ENCODE results near the gene CFAP20DC.
"Not testable (repeated sequence)": the region's sequence is repeated elsewhere in the genome, so short reads cannot be mapped to it uniquely, and the experiment has no call there.

The CFAP20DC gene

GRCh38 chr3:58986654-58987053, 63.2 kb downstream of the CFAP20DC start:
- no peak overlapping the region for H3K4me3 ChIP-seq (ENCODE audit: low read depth, low read length)
- TF ChIP-seq CTCF (IDR thresholded peaks at IDR 0.05; ENCODE audit: low read depth, low read length) (no peak), POLR2A (IDR thresholded peaks at IDR 0.05; ENCODE audit: extremely low read depth, insufficient read length) (no peak), MAX (IDR thresholded peaks at IDR 0.05; ENCODE audit: low read depth, low read length) (no peak), MYC (IDR thresholded peaks at IDR 0.05; ENCODE audit: low read depth, low read length) (no peak)
- no peak for DNase-seq (ENCODE audit: low read depth)

- H3K4me3 ChIP-seq (ENCODE audit: low read depth, low read length) = no peak overlapping the region
- TF ChIP-seq CTCF (IDR thresholded peaks at IDR 0.05; ENCODE audit: low read depth, low read length) = no peak
- no peak for DNase-seq (ENCODE audit: low read depth)
These were observed 70.0 kb downstream of the CFAP20DC start for GRCh38 chr3:58979840-58980239.

GRCh38 chr3:58973796-58974195, 76.0 kb downstream of the CFAP20DC start:
- TF ChIP-seq MAX (IDR thresholded peaks at IDR 0.05; ENCODE audit: low read depth, low read length) (no peak), CTCF (IDR thresholded peaks at IDR 0.05; ENCODE audit: low read depth, low read length) (no peak), POLR2A (IDR thresholded peaks at IDR 0.05; ENCODE audit: extremely low read depth, insufficient read length) (no peak), MYC (IDR thresholded peaks at IDR 0.05; ENCODE audit: low read depth, low read length) (no peak)
- H3K4me3 ChIP-seq (ENCODE audit: low read depth, low read length) = no peak overlapping the region
- DNase-seq (ENCODE audit: low read depth) = no peak

GRCh38 chr3:58967866-58968265, 82.0 kb downstream of the CFAP20DC start:
- not testable (repeated sequence) for H3K4me3 ChIP-seq (ENCODE audit: low read depth, low read length); DNase-seq (ENCODE audit: low read depth)

GRCh38 chr3:58965865-58966264, 84.0 kb downstream of the CFAP20DC start:
- TF ChIP-seq MYC (IDR thresholded peaks at IDR 0.05; ENCODE audit: low read depth, low read length) (no peak), POLR2A (IDR thresholded peaks at IDR 0.05; ENCODE audit: extremely low read depth, insufficient read length) (no peak), MAX (IDR thresholded peaks at IDR 0.05; ENCODE audit: low read depth, low read length) (no peak), CTCF (IDR thresholded peaks at IDR 0.05; ENCODE audit: low read depth, low read length) (no peak)

GRCh38 chr3:58963928-58964503, 85.8 kb downstream of the CFAP20DC start:
- DNase-seq (ENCODE audit: low read depth) = no peak
- TF ChIP-seq MYC (IDR thresholded peaks at IDR 0.05; ENCODE audit: low read depth, low read length) (no peak), MAX (IDR thresholded peaks at IDR 0.05; ENCODE audit: low read depth, low read length) (no peak), POLR2A (IDR thresholded peaks at IDR 0.05; ENCODE audit: extremely low read depth, insufficient read length) (no peak), CTCF (IDR thresholded peaks at IDR 0.05; ENCODE audit: low read depth, low read length) (no peak)
- H3K4me3 ChIP-seq (ENCODE audit: low read depth, low read length) = no peak overlapping the region

More at GRCh38 chr3:58965865-58966264, 84.0 kb downstream of the CFAP20DC start:
- DNase-seq (ENCODE audit: low read depth) = no peak
- no peak overlapping the region for H3K4me3 ChIP-seq (ENCODE audit: low read depth, low read length)
